Cardiac muscle cell (in vitro differentiated cells and primary cell): ENCODE data around the gene ACTG2. TPM values are rescaled to one million over a fixed set of nuclear protein-coding genes. Genes with fewer than 3 reads are reported as not detected.

Experiments
- DNase-seq, 2 donors: peaks; one replicate each; pipeline versions ENCODE4 v3.0.0 to v3.0.0-alpha.2; 2010 to 2017; ENCODE audit warnings: low read depth in 1 of 2, low spot score in 1 of 2
- H3K27ac ChIP-seq: fragments of 200-600 bp; sonication (generic); 2 replicates; pipeline ENCODE4 v1.5.1; 2016
- H3K27me3 ChIP-seq: fragments of 200-600 bp; sonication (generic); 2 replicates; pipeline ENCODE4 v1.6.0; 2016; ENCODE audit warnings: control low read depth
- H3K36me3 ChIP-seq: fragments of 200-600 bp; sonication (generic); 2 replicates; pipeline ENCODE4 v1.5.1; 2016; ENCODE audit warnings: control low read depth
- H3K4me1 ChIP-seq: fragments of 200-600 bp; sonication (generic); 2 replicates; pipeline ENCODE4 v1.8.1; 2017; ENCODE audit warnings: low read depth, mild to moderate bottlenecking, mixed run types
- H3K4me3 ChIP-seq: fragments of 200-600 bp; sonication (generic); 2 replicates; pipeline ENCODE4 v1.5.1; 2016; ENCODE audit warnings: mild to moderate bottlenecking
- H3K9me3 ChIP-seq: fragments of 200-600 bp; sonication (generic); 2 replicates; pipeline ENCODE4 v1.5.1; 2017; ENCODE audit warnings: low read depth, mild to moderate bottlenecking, control low read depth
- polyA plus RNA-seq: library from polyadenylated mRNA; unstranded; fragments of >200 nt; fragmentation: Nextera tagmentation; extraction: Ambion mirVana; gene quantifications from 2 replicates; pipeline ENCODE4 v1.2.1, GENCODE V29; 2016
- total RNA-seq: library from RNA; depleted of rRNA; stranded (reverse); fragments of >200 nt; gene quantifications from 2 replicates; pipeline ENCODE4 v1.2.3, GENCODE V29; 2016
- TF ChIP-seq, protein P1 (sequence below): IDR thresholded peaks from 2 replicates; pipeline ENCODE4 v1.5.1; 2012; ENCODE audit warnings: low read depth, mild to moderate bottlenecking, low read length

The ACTG2 gene
- total and polyA plus RNA-seq, 2 experiments from 2014 or later, result 0.42 to 6.9 TPM

DNA sequence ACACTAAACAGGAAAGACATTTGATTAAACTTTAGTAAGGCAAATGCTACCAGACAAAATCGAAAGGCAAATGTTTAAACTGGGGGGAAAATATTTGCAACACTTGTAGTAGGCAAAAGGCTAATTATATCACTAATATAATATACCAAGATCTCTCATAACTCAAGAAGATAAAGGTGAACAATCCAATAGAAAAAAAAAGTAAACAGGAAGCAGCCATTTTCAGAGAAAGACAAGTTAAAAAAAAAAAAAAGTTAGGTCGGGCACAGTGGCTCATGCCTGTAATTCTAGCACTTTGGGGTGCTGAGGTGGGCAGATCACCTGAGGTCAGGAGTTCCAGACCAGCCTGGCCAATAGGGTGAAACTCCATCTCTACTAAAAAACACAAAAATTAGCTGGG lies 4.4 kb upstream of the ACTG2 start:
- TF ChIP-seq, protein P1, sequence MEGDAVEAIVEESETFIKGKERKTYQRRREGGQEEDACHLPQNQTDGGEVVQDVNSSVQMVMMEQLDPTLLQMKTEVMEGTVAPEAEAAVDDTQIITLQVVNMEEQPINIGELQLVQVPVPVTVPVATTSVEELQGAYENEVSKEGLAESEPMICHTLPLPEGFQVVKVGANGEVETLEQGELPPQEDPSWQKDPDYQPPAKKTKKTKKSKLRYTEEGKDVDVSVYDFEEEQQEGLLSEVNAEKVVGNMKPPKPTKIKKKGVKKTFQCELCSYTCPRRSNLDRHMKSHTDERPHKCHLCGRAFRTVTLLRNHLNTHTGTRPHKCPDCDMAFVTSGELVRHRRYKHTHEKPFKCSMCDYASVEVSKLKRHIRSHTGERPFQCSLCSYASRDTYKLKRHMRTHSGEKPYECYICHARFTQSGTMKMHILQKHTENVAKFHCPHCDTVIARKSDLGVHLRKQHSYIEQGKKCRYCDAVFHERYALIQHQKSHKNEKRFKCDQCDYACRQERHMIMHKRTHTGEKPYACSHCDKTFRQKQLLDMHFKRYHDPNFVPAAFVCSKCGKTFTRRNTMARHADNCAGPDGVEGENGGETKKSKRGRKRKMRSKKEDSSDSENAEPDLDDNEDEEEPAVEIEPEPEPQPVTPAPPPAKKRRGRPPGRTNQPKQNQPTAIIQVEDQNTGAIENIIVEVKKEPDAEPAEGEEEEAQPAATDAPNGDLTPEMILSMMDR, result no peak
- Histone ChIP-seq H3K27ac (no peak overlapping the region), H3K36me3 (no peaks in the 10 kb centered on the region), H3K9me3 (no peaks in the 10 kb centered on the region), H3K4me3 (no peak overlapping the region), H3K27me3 (no peaks in the 10 kb centered on the region), H3K4me1 (no peaks in the 10 kb centered on the region)
- no peak for DNase-seq

DNA sequence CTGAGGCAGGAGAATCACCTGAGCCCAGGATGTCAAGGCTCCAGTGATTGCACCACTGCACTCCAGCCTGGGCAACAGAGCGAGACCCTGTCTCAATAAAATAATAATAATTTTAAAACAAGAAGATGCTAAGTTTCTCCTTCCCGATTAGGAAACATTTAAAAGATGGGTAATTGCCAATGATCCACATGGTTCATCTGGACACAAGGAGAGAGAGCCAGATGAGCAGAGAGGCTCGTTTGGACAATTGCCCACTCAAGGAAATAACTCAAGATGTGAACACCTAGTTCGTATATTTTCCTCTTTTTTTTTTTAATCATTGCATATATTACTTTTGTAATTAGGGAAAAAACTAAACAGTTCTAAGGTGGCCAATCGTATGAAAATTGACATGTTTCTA lies 3.6 kb upstream of the ACTG2 start:
- Histone ChIP-seq H3K36me3 (no peaks in the 10 kb centered on the region), H3K27me3 (no peaks in the 10 kb centered on the region), H3K4me3 (no peak overlapping the region), H3K4me1 (no peaks in the 10 kb centered on the region), H3K27ac (no peak overlapping the region), H3K9me3 (no peaks in the 10 kb centered on the region)
- TF ChIP-seq, protein P1, result no peak
- DNase-seq, result no peak

DNA sequence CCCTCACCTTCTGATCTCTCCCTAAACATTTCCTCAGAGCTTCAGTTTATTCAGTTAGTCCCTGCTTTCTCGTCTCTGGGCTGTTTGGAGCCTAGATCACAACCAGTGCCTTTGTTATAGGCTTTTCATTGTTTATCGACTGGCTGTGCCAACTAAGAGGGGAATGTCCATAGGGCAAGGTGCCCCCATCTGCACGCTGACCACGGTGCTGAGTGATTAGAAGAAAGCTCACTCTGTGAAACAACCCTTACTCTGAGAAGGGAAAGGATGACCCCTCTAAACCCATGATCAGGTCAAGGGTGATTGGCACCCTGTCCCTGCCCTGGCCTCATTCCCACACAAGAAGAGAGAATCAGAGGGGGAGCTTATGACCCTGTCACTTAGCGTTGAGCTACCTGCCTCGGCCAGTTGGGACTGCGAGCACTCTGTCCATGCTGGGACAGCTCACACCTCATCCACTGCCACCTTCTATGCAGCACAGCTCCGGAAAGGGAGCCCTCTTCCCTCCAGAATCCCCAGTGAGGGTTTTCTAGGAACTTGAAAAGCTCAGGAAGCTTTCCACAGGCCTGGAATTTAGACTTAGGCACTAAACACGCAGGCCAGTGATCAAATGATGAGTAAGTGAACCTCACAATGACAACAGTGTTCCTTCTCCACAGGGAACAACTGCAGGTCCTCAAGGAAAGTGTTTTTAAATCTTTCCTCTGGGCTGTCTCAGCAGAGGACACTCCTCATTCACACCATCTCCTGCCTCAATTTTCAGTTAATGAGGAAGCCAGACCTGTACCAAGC lies 2.3 kb upstream of the ACTG2 start:
- Histone ChIP-seq H3K4me1 (no peaks in the 10 kb centered on the region), H3K27me3 (no peaks in the 10 kb centered on the region), H3K27ac (no peak overlapping the region), H3K36me3 (no peaks in the 10 kb centered on the region), H3K4me3 (no peak overlapping the region), H3K9me3 (no peaks in the 10 kb centered on the region)
- TF ChIP-seq, protein P1, result no peak
- DNase-seq, result no peak

DNA sequence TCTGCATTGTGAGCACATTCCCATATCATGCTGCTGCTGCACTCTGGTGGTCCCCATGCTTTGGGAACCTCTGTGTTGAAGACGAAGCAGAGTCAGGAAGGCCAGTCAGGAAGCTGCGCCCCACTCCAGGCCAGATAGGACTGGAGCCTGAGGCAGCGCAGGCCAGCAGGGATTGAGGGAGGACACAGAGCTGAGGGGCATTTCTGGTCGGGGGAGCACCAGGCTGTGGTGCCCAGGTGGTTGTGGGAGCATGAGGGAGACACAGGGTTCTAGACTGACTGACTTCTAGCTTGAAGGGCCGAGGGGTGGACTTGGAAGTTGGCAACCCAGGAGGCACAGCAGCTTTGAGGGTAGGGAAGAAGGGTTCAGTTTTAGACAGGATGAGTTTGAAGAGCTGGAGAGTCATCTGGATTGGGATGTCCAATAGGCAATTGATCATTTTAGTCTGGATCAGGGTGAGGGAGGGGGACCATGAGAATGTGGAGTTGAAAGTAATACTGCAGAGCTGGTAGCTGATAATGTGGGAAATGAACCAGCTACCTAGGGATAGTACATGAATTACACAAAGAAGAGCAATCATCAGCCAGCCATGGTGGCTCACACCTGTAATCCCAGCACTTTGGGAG lies 1.4 kb upstream of the ACTG2 start:
- no peak for DNase-seq
- TF ChIP-seq, protein P1, result no peak
- Histone ChIP-seq H3K4me1 (no peaks in the 10 kb centered on the region), H3K9me3 (no peaks in the 10 kb centered on the region), H3K27ac (no peak overlapping the region), H3K4me3 (no peak overlapping the region), H3K36me3 (no peaks in the 10 kb centered on the region), H3K27me3 (no peaks in the 10 kb centered on the region)

DNA sequence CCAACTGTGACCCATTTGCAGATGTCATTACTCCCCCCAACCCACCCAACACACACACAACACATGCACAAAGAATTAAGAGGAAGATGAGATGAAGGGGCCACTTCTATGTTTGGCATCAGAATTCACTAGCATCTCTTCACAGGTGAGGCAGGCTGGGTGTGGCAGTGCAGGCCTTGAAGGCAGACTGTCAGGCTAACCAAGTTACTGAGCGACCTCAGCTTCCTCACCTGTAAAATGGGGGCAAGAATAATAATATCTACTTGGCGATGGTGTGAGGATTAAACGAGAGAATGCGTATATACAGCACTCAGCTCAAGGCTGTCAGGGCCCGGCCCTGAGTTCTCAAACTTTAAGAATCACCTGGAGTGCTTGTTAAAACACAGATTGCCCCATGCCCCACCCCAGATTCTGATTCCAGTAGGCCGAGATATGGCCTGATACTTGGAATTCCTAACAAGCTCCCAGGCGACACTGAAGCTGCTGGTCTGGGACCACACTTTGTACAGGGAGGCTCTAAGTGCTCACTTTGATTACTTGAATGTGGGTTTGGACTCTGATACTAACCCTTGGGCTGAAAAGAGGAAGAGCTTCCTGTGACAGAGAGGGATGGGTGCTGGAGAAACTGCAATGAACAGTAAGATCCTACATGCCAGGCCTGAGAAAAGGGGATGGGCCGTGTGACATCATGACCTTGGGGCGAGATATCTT lies 1.1 kb downstream of the ACTG2 start:
- no peaks in the 10 kb centered on the region for H3K4me1 ChIP-seq
- H3K4me3 ChIP-seq, result no peak overlapping the region
- DNase-seq, result no peak
- H3K36me3 ChIP-seq, result no peaks in the 10 kb centered on the region
- TF ChIP-seq, protein P1, result no peak
- no peak overlapping the region for H3K27ac ChIP-seq
- H3K27me3 ChIP-seq, result no peaks in the 10 kb centered on the region
- no peaks in the 10 kb centered on the region for H3K9me3 ChIP-seq
